Measurements from ENCODE around the gene AFG3L2.
A peak's percentile ranks its signal among the peaks of the same experiment; 100 is the strongest.
"Not testable (repeated sequence)": the region's sequence is repeated elsewhere in the genome, so short reads cannot be mapped to it uniquely, and the experiment has no call there.

The AFG3L2 gene

GRCh38 chr18:12399231-12399630, 22.2 kb upstream of the AFG3L2 start:
- no peak overlapping the region for H3K4me3 ChIP-seq (ENCODE audit: low read length)
- no peak for DNase-seq (ENCODE audit: low read depth, low spot score)

DNA sequence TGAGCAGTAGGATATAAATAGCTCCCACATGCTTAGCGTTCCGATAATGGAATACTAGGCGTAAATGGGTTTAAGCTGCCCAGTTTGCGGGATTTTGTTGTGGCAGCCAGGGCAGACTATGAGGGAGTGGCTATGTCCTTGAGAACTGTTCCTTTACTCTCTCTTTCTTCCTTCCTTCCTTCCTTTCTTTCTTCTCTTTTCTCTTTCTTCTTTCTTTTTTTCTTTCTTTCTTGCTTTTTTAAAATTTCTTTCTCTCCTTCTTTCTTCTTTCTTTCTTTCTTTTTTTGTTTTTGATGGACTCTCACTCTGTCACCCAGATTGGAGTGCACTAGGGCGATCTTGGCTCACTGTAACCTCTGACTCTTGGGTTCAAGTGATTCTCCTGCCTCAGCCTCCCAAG, 21.6 kb upstream of the AFG3L2 start:
- DNase-seq (ENCODE audit: low read depth, low spot score): no peak

GRCh38 chr18:12397793-12398192, 20.8 kb upstream of the AFG3L2 start:
- H3K4me3 ChIP-seq (ENCODE audit: low read length): no peak overlapping the region
- DNase-seq (ENCODE audit: low read depth, low spot score): no peak

More for the DNA sequence above, 21.6 kb upstream of the AFG3L2 start:
- no peak overlapping the region for H3K4me3 ChIP-seq (ENCODE audit: low read length)

- no peak for DNase-seq (ENCODE audit: low read depth, low spot score)
- H3K4me3 ChIP-seq (ENCODE audit: low read length): no peak overlapping the region
Observed at GRCh38 chr18:12397254-12397653, 20.2 kb upstream of the AFG3L2 start.

- H3K4me3 ChIP-seq (ENCODE audit: low read length): no peak overlapping the region
- DNase-seq (ENCODE audit: low read depth, low spot score): no peak
Observed at GRCh38 chr18:12394428-12394827, 17.4 kb upstream of the AFG3L2 start.

- H3K4me3 ChIP-seq (ENCODE audit: low read length): no peak overlapping the region
- no peak for DNase-seq (ENCODE audit: low read depth, low spot score)
Observed at GRCh38 chr18:12393998-12394397, 17.0 kb upstream of the AFG3L2 start.

GRCh38 chr18:12393510-12393909, 16.5 kb upstream of the AFG3L2 start:
- H3K4me3 ChIP-seq (ENCODE audit: low read length): no peak overlapping the region
- no peak for DNase-seq (ENCODE audit: low read depth, low spot score)

DNA sequence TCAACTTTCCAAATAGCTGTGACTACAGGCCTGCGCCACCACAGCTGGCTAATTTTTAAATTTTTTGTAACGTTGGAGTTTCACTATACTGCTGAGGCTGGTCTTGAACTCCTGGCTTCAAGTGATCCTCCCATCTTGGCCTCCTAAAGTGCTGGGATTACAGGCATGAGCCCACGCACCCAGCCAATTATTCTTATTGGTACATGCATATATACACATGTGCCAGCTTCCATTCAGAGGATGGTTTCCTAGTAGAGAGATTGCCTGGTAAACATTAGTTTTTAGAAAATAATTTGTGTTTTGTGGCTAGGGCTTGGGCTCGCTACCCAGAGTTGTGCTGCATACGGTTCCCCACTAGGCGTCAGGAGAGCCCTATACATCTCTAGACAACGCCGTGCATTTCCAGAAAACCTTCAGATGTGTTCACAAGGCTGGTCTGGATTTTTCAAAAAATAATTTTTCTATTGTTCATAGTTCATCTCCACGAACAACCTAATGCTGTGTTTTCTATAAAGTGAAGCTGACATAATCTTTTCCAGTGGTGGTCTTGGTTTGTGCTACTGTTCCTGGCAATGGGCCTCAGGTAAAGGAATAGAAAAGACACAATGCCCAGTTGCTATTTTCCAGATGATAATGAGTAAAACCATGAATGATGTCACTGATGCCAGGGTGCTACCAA, 14.6 kb upstream of the AFG3L2 start:
- peak; percentile 47 for DNase-seq (ENCODE audit: low read depth, low spot score)
- no peak overlapping the region for H3K4me3 ChIP-seq (ENCODE audit: low read length)

DNA sequence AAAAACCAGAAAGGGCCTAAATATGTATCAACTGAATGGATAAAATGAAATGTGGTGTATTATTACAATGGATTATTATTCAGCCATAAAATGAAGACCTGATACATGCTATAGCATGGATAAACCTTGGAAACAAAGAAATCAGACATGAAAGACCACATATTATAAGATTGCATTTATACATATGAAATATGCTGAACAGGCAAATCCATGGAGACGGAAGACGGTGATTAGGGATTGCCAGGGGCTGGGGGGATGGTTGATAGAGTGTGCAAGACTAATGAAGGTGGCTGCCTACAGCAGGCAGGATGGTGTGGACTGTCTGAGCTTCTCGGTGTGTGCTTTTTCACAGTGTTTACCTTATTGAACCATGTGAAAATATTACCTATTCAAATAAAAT, 11.4 kb upstream of the AFG3L2 start:
- no peak overlapping the region for H3K4me3 ChIP-seq (ENCODE audit: low read length)
- no peak for DNase-seq (ENCODE audit: low read depth, low spot score)

GRCh38 chr18:12384261-12384660, 7.2 kb upstream of the AFG3L2 start:
- no peak for DNase-seq (ENCODE audit: low read depth, low spot score)
- no peak overlapping the region for H3K4me3 ChIP-seq (ENCODE audit: low read length)

GRCh38 chr18:12383759-12384158, 6.7 kb upstream of the AFG3L2 start:
- not testable (repeated sequence) for DNase-seq (ENCODE audit: low read depth, low spot score)

DNA sequence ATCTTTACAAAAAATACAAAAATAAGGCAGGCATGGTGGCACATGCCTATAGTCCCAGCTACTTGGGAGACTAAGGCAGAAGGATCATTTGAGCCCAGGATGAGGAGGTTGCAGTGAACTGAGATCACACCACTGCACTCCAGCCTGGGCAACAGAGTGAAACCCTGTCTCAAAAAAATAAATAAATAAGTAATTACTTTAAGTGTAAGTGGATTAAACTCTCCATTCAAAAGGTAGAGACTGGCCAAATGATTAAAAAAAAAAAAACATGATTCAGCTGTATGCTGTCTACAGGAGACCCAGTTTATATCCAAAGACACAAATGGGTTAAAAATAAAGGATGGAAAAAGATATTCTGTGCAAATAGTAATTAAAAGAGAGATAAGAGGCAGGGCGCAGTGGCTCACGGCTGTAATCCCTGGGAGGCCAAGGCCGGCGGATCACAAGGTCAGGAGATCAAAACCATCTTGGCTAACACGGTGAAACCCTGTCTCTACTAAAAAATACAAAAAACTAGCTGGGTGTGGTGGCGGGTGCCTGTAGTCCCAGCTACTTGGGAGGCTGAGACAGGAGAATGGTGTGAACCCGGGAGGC, 5.3 kb upstream of the AFG3L2 start:
- H3K4me3 ChIP-seq (ENCODE audit: low read length); DNase-seq (ENCODE audit: low read depth, low spot score): not testable (repeated sequence)

More at GRCh38 chr18:12383759-12384158, 6.7 kb upstream of the AFG3L2 start:
- not testable (repeated sequence) for H3K4me3 ChIP-seq (ENCODE audit: low read length)

GRCh38 chr18:12378198-12378558, 1.2 kb upstream of the AFG3L2 start:
- peak overlapping the region; percentile 61 for H3K4me3 ChIP-seq (ENCODE audit: low read length)
- not testable (repeated sequence) for DNase-seq (ENCODE audit: low read depth, low spot score)

GRCh38 chr18:12377556-12378197, 650 bp upstream of the AFG3L2 start:
- peak overlapping the region; percentile 61 for H3K4me3 ChIP-seq (ENCODE audit: low read length)
- no peak for DNase-seq (ENCODE audit: low read depth, low spot score)

DNA sequence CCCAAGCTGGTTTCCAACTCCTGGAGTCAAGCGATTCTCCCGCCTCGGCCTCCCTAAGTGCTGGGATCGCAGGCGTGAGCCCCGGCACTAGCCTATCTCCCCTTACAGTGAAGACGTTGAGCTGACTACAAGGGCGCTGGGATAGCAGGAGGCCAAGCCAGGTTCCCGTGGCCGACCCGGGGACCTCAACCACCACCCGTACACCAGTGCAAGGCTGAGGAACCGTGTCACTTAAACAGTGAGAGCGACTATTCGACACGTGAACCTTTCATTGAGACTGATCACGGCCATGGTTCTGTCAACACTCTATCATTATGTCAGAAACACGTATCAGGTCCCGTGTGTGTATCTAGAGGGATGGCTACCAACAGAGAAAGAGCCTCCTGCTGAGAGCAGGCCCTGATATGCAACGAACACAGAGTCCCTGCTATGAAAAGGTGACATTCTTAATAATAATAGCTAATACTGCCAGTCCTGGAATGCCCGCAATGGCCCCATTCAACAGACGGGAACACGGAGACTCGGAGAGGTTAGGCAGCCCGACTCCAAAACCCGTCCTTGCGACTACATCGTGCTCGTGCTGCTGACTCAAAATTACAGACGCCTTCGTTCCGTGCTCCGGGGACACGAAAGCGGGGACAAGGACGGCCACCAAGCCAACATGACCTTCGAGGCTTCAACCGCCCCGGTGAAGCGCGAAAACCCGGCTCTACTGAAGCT, 833 bp downstream of the AFG3L2 start:
- no peak for DNase-seq (ENCODE audit: low read depth, low spot score)
- H3K4me3 ChIP-seq (ENCODE audit: low read length): peak overlapping the region; percentile 63

GRCh38 chr18:12374401-12374800, 2.6 kb downstream of the AFG3L2 start:
- no peak for DNase-seq (ENCODE audit: low read depth, low spot score)
- no peak overlapping the region for H3K4me3 ChIP-seq (ENCODE audit: low read length)

DNA sequence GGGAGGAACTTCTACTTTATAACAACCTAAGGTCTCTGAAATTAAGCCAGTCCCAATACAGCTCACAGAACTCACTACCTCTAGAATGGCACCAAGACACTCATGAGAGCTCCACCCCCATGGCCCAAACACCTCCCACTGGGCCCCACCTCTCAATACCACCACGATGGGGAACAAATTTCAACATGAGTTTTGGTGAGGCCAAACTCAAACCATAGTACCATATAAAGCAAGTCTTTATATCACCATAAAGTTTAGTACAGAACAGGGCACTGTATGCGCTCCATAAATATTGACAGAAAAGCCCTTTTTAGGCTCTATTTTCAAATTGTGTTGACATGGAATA, 3.3 kb downstream of the AFG3L2 start:
- H3K4me3 ChIP-seq (ENCODE audit: low read length): no peak overlapping the region
- DNase-seq (ENCODE audit: low read depth, low spot score): no peak

DNA sequence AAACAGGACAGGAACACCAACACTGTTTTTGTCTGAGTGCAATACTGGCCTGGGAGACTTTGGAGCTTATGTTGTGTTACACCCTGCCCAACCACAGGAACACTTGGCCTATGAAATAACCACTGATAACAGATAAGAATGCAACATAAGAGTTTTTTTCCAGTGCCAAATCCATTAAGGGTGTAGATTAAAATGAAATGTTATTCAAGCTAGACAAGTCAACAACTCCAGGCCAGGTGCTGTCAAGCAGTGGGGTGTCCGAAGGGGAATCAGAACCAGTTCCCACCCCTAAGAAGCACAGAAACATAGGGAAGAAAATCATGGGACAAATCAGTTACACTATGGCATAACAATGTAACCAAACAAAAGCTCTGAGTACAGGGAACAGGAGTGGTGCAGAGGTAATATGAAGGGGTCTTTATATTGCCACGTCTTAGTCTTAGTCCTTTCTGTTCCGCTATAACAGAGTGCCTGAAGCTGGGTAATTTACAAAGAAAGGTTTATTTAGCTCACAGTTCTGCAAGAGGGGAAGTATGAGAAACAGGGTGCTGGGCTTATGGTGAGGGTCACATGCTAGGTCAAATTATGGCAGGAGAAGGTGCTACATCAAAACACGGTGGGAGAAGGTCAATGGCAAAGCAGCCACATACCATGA, 3.8 kb downstream of the AFG3L2 start:
- H3K4me3 ChIP-seq (ENCODE audit: low read length): no peak overlapping the region
- no peak for DNase-seq (ENCODE audit: low read depth, low spot score)

DNA sequence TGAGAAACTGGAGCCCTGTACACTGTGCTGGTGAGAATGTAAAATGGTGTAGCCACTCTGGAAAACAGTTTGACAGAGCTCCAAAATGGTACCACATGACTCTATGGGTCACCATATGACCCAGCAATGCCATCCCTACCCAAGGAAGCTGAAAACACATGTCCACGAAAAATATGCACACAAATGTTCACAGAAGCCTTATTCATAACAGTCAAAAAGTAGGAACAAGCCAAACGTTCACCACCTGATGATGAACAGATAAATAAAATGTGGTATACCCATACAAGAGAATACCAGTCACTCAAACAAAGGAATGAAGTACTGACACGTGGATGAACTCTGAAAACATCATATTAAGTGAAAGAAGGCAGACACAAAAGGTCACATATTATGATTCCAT, 4.6 kb downstream of the AFG3L2 start:
- no peak overlapping the region for H3K4me3 ChIP-seq (ENCODE audit: low read length)
- no peak for DNase-seq (ENCODE audit: low read depth, low spot score)

GRCh38 chr18:12371590-12371989, 5.4 kb downstream of the AFG3L2 start:
- H3K4me3 ChIP-seq (ENCODE audit: low read length): no peak overlapping the region
- DNase-seq (ENCODE audit: low read depth, low spot score): no peak

Data from Jurkat, Clone E6-1 (cell line).